HG03045 (cell line): Measurements from ENCODE around the gene DIO3.
"Not testable (repeated sequence)": the region's sequence is repeated elsewhere in the genome, so short reads cannot be mapped to it uniquely, and the experiment has no call there.

Experiments
- ATAC-seq: cut with Tn5 transposase; IDR thresholded peaks from one replicate; pipeline ENCODE4 v1.9.1; 2021; ENCODE audit warnings: mild to moderate bottlenecking, moderate library complexity; ENCODE audit not compliant: unreplicated experiment

Gene DIO3

GRCh38 chr14:101540481-101541462, 20.5 kb upstream of the DIO3 start:
- no peak for ATAC-seq

DNA sequence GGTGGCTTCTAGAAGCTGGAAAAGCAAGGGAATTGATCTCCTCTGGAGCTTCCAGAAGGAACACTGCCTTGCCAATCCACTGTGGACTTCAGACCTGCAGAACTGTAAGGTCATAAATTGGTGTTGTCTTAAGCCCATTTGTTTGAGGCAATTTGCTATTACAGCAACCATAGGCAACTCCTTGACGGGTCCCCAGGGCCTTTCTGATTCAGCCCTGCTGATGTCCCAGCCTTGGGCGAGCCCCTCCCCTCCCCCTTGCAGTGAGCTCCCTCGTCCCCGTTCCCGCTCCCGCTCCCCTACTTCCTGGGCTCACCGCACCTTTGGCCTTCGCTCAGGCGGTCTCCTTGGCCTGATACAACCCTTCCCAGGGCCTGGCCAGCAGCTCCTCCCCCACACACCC, 18.9 kb upstream of the DIO3 start:
- ATAC-seq, result no peak

GRCh38 chr14:101543814-101544213, 17.5 kb upstream of the DIO3 start:
- ATAC-seq, result no peak

GRCh38 chr14:101544550-101544949, 16.7 kb upstream of the DIO3 start:
- no peak for ATAC-seq

DNA sequence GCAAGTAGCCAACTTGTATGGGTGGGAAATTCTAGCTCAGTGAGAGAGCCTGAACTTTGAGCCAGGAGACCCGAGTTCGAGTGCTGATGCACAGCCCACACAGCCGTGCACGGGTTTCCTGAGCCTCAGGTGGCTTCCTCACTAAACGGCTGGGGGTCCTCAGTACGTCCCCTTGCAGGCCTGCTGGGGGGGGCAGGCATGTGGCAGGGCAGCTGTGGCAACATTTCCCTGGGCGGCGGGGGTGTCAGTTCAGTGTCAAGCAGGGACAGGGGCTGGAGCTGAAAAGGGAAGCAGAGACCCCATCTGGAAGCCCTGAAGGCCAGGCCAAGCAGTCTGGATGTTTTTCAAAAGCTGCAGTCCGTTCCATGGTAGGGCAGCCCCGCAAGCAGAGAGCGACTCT, 14.6 kb upstream of the DIO3 start:
- no peak for ATAC-seq

DNA sequence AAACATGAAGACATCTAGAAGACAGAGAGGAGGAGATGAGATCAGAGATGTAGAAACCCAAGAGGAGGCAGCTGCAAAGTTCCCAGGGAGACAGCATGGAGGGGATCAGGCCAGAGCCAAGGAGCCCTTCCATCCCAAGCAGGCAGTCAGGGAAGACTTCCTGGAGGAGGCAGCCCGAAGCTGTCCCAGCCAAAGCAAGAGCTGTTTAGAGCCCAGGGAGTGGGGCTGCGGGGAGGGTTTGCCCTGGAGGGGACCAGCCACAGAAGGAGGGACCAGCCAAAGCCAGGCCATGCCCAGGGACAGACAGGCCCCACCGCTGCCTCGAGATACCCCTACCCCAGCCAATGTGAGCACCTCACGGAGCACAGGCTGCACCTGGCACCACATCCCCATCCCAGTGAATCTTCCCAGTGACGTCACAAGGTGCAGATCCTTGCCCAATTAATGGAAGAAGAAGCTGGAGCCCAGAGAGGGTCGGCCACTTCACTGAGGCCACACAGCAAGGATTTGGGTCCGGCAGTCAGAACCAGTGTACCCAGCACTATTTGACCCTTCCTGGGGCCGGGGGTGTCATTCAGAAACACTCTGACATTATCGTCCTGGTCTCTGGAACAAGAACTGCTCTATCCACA, 14.1 kb upstream of the DIO3 start:
- no peak for ATAC-seq

- ATAC-seq, result no peak
Observed at GRCh38 chr14:101547961-101548669, 13.2 kb upstream of the DIO3 start.

- no peak for ATAC-seq
Observed at GRCh38 chr14:101548710-101549109, 12.6 kb upstream of the DIO3 start.

DNA sequence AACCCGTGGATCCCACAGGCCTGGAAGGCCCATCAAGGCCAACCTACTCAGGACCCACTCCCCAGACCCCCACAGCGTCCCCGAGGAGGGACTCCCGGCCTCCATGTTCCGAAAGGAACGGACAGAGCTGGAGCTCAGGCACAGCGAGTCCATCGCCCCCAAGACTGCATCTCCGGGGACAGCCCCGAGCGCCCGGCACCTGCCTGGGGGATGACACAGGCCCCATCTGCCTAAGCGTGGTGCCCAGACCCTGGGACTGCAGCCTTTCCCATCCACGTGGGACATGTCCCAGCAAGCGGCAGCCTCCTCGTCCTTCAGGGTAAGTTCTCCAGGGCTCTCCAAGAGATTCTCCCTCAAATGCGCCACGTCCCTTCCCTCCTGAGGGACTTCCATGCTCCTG, 12.1 kb upstream of the DIO3 start:
- no peak for ATAC-seq

DNA sequence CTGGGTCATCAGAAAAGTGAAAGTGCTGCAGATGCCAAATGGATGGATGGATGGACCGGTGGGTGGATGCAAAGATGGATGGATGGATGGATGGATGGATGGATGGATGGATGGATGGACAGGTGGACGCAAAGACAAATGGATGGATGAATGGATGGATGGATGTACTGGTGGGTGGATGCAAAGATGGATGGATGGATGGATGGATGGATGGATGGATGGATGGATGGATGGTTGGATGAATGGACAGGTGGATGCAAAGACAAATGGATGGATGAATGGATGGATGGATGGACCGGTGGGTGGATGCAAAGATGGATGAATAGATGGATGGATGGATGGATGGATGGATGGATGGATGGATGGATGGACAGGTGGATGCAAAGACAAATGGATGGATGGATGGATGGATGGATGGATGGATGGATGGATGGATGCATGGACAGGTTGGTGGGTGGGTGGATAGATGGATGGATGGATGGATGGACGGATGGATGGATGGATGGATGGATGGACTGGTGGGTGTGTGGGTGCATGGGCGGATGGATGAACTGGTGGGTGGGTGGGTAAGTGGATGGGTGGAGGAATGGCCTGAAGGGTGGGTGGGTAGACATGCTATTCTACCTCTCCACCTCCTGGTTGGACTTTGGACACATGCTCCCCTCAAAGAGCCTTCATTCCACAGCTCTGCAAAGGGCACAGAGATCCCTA, 10.9 kb upstream of the DIO3 start:
- not testable (repeated sequence) for ATAC-seq

GRCh38 chr14:101551729-101552595, 9.3 kb upstream of the DIO3 start:
- no peak for ATAC-seq

GRCh38 chr14:101552786-101553231, 8.5 kb upstream of the DIO3 start:
- no peak for ATAC-seq

GRCh38 chr14:101553393-101553792, 7.9 kb upstream of the DIO3 start:
- ATAC-seq, result no peak

GRCh38 chr14:101553931-101554330, 7.4 kb upstream of the DIO3 start:
- ATAC-seq, result no peak

DNA sequence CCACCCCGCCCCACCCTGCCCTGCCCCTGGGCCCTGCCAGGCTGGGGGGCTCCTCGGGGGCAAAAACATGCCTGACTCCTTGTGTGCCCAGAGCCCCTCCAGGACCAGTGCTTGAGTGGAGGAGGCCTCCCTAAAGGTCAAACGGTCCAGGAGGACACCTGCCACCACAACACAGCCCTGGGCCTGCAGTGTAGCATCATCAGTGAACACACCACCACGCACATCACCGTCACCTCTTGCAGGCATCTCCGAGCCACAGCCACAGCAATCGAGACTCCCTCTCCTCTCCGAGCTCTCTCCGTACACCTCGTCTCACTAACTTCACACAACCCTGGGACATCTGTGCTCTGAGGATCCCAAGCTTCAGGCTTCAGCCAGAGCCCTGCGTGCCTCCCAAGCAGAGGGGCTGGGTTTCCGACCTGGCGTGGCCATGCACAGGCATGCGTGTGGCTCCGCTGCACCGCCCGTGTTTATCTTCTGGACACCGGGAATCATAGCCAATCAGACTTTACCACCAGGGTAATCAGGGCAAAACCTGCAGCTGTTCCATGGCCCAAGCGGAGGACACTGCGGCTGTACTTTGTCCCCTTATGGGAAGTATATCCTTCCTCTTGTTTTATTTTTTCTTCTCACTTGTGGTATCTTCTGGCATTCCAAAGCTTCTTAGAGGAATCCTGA, 6.2 kb upstream of the DIO3 start:
- ATAC-seq, result no peak

GRCh38 chr14:101555669-101556043, 5.6 kb upstream of the DIO3 start:
- ATAC-seq, result not testable (repeated sequence)

GRCh38 chr14:101556131-101556530, 5.2 kb upstream of the DIO3 start:
- ATAC-seq, result no peak

GRCh38 chr14:101556566-101557320, 4.6 kb upstream of the DIO3 start:
- no peak for ATAC-seq

DNA sequence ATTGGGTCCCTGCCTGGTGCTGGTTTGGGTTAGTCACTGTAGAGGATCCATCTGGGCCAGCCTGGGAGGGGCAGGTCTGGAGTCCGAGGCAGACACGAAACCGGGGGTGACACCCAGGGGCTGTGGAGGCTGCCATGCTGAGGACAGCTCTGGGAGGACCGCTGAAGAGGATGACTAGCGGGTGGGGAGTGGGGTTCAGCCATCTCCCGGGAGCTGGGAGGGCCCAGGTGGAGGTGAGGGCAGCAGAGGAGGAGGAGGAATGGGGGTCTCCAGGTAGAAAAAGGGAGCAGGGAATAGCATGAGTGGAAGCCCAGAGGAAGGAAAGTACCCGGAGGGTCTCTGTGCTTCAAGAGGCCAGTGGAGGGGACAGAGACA, 4.0 kb upstream of the DIO3 start:
- ATAC-seq, result no peak
